ENCODE results near the gene AK9.

AK9 gene

DNA sequence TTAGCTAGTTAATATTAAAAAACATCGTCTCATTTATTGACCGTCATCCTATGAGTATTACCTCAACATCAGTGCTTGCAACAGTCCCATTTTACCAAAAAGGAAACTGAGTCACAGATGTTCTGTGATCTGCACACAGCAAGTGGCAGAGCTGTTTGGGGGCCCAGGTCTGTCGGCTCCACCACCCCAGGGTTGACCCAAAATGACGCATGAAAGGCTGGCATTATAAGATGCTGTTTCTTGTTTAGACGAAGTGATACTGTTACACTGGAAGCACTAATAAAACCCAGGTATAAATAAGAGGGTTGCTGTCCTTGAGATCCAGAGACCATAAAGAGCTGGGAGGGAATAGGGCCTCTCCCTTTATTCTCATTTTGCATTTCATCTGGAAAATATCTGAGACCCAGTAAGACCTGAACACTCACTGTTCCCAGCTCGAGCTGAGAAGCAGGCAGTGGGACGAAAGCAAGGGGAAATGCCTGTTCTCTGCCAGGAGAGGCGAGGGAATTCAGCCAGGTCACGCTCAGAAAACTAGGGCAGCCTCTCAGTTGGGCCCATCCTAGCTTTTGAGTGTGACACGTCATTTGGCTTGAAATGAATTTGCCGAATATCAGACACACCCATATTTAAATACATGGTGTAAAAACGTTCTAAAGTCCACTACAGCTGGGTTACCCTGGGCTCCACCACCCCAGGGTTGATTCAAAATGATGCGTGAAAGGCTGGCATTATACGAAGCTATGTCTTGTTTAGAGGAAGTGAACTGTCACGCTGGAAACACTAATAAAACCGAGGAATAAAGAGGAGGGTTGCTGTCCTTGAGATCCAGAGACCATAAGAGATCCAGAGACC lies 234.1 kb downstream of the AK9 start:
- TF ChIP-seq, protein P1, sequence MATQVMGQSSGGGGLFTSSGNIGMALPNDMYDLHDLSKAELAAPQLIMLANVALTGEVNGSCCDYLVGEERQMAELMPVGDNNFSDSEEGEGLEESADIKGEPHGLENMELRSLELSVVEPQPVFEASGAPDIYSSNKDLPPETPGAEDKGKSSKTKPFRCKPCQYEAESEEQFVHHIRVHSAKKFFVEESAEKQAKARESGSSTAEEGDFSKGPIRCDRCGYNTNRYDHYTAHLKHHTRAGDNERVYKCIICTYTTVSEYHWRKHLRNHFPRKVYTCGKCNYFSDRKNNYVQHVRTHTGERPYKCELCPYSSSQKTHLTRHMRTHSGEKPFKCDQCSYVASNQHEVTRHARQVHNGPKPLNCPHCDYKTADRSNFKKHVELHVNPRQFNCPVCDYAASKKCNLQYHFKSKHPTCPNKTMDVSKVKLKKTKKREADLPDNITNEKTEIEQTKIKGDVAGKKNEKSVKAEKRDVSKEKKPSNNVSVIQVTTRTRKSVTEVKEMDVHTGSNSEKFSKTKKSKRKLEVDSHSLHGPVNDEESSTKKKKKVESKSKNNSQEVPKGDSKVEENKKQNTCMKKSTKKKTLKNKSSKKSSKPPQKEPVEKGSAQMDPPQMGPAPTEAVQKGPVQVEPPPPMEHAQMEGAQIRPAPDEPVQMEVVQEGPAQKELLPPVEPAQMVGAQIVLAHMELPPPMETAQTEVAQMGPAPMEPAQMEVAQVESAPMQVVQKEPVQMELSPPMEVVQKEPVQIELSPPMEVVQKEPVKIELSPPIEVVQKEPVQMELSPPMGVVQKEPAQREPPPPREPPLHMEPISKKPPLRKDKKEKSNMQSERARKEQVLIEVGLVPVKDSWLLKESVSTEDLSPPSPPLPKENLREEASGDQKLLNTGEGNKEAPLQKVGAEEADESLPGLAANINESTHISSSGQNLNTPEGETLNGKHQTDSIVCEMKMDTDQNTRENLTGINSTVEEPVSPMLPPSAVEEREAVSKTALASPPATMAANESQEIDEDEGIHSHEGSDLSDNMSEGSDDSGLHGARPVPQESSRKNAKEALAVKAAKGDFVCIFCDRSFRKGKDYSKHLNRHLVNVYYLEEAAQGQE (IDR thresholded peaks at IDR 0.05; ENCODE audit: insufficient read depth in 1 of 2, low read depth in 2 of 2, low read length in 2 of 2), result no peak
- TF ChIP-seq SIN3A (IDR thresholded peaks at IDR 0.05; ENCODE audit: borderline replicate concordance, insufficient read depth, low read length) (no peak), TAF1 (IDR thresholded peaks at IDR 0.05; ENCODE audit: borderline replicate concordance, insufficient read depth, low read length) (no peak), FOXP2 (optimal IDR thresholded peaks at IDR 0.05; ENCODE audit: borderline replicate concordance, extremely low read depth, extremely low read length, insufficient read depth) (no peak), POLR2AphosphoS5 (IDR thresholded peaks at IDR 0.05; ENCODE audit: low read depth, low read length) (no peak)

DNA sequence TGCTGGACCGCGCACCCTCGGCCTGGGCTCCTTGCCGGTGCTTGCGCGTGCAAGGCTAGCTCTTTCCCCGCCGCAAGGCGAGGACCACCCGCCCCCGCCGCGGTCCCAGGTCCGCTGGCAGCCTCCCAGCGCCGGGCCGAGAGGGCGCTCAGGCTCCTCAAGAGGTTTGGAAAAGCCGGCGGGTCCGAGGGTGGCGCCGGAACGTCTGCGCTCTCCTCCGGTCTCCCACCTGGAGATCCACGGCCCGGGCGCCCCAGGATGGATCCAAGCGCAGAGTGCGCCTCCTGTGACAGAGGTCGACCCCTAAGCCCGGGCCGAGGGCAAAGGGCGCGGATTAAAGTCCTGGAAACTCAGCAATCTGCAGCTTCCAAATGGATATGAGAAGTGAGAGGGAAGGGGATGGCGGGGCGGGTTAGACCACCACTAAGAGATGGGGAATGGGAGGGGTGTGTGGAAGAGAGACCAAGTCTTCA lies 234.9 kb downstream of the AK9 start:
- TF ChIP-seq SIN3A (IDR thresholded peaks at IDR 0.05; ENCODE audit: borderline replicate concordance, insufficient read depth, low read length) (no peak), TAF1 (IDR thresholded peaks at IDR 0.05; ENCODE audit: borderline replicate concordance, insufficient read depth, low read length) (no peak), POLR2AphosphoS5 (IDR thresholded peaks at IDR 0.05; ENCODE audit: low read depth, low read length) (no peak), FOXP2 (optimal IDR thresholded peaks at IDR 0.05; ENCODE audit: borderline replicate concordance, extremely low read depth, extremely low read length, insufficient read depth) (no peak)
- TF ChIP-seq, protein P1 (IDR thresholded peaks at IDR 0.05; ENCODE audit: insufficient read depth in 1 of 2, low read depth in 2 of 2, low read length in 2 of 2), result no peak

DNA sequence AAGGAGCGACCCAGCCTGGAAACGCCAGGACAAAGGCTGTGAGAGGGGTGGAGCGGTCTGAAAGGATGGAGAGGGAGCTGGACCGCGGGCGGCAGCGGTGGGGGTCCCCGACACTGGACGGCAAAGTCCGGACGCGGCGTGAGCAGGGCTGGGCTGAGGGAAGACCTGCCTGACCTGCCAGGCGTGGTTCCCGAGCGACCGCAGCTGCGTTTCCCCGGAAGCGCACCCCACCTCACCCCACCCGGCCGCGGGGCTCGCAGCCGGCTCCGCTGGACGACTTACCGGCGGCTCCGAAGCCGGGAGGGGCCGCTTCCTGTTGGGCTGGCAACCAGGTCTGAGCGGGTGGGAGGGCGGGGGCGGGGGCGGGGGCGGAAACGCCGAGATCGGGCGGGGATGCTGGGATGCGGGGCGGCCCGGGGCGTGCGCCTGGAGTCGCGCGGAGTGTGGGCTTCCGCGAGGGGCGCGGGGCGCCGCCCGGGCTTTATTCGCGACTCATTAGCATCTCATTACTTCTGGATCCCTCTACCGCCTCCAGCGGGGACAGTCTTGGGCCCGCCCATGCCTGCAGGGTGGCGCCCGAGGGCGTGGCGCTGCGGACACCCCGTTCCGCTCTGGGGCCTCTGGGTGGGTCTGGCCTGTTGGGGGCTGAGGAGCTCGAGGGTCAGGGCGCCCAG lies 235.4 kb downstream of the AK9 start, which contains the start of gene MICAL1:
Gene MICAL1 (minus strand): TSS at position 336 of the 674 bp plus-strand sequence. CDS start 1,576 bp downstream, outside the sequence.
- TF ChIP-seq TAF1 (IDR thresholded peaks at IDR 0.05; ENCODE audit: borderline replicate concordance, insufficient read depth, low read length) (no peak), FOXP2 (optimal IDR thresholded peaks at IDR 0.05; ENCODE audit: borderline replicate concordance, extremely low read depth, extremely low read length, insufficient read depth) (peak; percentile 1), POLR2AphosphoS5 (IDR thresholded peaks at IDR 0.05; ENCODE audit: low read depth, low read length) (peak; percentile 70), SIN3A (IDR thresholded peaks at IDR 0.05; ENCODE audit: borderline replicate concordance, insufficient read depth, low read length) (no peak)
- TF ChIP-seq, protein P1 (IDR thresholded peaks at IDR 0.05; ENCODE audit: insufficient read depth in 1 of 2, low read depth in 2 of 2, low read length in 2 of 2), result no peak

DNA sequence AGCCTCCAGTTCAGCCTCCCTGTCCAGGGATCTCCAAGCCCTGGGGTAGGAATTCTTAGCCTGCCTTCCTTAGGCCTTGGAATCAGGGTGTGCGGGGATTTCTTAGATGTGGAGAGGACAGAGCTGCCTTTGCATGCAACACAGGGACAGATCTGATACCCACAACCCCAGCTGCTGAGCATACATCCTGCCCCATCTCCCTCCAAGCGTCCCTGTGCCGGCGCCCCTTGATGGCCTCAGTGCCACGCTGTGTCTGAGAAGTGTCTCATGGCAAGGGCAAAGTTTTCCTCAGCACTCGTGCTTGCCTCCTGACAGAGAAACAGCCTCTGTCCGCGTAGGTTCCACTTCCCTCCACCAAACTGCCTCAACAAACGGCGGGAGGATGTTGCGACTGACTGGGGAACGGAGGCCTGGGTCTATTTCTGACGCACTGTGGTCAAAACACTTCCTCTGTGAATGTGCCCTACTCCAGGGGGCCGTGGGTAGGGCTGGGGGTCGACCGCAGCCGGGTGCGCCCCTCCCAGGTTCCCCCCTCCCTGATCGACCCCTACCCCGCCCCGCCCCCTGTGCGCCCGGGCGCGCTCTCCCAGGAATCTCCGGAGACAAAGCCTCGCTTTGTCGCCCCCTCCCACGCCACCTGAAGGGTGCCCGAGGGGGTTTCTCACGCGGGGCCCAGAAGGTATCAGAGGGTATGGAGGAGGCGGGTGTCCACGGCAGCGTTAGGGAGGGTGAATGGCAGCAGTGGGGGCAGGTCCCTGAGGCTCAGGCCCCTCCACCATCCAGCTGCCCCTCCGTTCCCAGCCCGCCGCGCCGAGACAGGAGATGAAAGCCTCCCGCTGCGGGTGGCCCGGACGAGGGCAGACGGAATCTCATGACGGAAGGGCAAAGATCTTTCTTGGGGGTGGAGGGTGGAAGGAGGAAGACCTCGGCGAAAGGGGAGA lies 236.2 kb downstream of the AK9 start:
- TF ChIP-seq, protein P1 (IDR thresholded peaks at IDR 0.05; ENCODE audit: insufficient read depth in 1 of 2, low read depth in 2 of 2, low read length in 2 of 2), result no peak
- TF ChIP-seq TAF1 (IDR thresholded peaks at IDR 0.05; ENCODE audit: borderline replicate concordance, insufficient read depth, low read length) (no peak), POLR2AphosphoS5 (IDR thresholded peaks at IDR 0.05; ENCODE audit: low read depth, low read length) (no peak), FOXP2 (optimal IDR thresholded peaks at IDR 0.05; ENCODE audit: borderline replicate concordance, extremely low read depth, extremely low read length, insufficient read depth) (no peak), SIN3A (IDR thresholded peaks at IDR 0.05; ENCODE audit: borderline replicate concordance, insufficient read depth, low read length) (no peak)
